ENCODE data around the gene TLX1.

TLX1 gene

DNA sequence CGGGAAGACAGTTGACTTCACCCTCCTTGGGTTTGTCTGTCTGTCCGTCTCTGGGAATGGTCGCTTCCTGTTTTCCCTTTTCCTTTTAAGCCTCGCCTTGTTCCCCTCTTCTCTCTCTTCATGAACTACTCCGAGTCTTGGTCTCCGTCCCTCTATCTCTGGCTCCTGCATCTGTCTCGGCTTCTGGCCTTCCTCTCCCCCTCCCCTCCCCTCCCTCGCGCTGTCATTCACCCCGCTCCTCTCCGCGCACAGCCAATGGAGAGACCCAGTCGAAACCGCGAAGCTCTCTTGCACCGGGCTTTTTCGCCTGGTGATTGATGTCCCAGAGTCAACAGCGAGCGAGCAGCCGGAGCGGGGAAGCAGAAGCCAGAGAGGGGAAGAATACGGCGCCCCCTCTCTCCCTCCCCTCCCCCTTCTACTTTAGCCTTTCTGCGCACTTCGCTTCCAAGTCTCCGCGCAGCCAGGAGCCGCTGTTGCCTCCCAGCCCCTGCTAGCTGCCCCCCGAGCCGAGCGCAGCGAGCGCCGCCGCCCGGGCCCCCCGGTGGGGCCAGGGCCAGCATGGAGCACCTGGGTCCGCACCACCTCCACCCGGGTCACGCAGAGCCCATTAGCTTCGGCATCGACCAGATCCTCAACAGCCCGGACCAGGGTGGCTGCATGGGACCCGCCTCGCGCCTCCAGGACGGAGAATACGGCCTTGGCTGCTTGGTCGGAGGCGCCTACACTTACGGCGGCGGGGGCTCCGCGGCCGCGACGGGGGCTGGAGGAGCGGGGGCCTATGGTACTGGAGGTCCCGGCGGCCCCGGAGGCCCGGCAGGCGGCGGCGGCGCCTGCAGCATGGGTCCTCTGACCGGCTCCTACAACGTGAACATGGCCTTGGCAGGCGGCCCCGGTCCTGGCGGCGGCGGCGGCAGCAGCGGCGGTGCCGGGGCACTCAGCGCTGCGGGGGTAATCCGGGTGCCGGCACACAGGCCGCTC, at the start of gene TLX1:
TLX1 (plus strand) TSS at position 317 of the 978 bp plus-strand sequence; CDS start at position 559, 242 bp downstream.
- no peak for DNase-seq

DNA sequence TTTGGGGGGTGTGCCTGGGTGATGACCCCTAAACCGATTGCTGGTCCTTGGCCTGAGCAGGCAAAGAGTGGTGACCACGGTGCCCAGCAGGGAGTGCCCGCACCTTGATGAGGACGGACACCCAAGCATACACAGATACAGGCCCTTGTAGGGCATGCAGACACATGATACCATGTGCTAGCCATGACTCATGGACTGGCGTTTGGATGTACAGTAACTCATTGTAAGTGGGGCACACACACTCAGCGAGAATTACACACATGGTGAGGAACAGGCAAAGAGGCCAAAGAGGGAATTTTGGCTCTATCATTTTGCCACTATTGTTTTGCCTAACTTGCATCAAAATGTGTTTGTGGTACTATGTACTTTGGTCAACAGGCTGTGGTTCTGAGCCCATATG, 45.3 kb upstream of the TLX1 start:
- no peak for DNase-seq

DNA sequence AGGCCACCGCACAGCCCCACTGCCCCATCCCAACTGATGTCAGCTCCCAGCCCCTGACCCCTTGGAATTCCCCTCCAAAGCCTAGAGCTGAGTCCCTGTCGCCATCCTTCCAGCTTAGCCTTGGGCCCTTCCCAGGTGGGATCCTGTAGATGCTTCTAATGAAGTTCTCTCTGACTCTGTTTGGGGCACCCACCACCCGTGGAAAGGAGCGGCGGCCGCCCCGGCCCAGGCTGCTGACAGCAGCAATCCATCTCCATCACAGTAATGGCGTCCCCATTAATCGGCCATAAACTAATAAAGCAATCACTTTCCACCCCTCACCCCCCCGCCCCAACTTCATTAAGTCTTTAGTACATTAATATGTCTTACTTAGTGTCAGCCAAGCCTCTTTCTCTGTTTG, 43.7 kb upstream of the TLX1 start:
- DNase-seq = no peak

DNA sequence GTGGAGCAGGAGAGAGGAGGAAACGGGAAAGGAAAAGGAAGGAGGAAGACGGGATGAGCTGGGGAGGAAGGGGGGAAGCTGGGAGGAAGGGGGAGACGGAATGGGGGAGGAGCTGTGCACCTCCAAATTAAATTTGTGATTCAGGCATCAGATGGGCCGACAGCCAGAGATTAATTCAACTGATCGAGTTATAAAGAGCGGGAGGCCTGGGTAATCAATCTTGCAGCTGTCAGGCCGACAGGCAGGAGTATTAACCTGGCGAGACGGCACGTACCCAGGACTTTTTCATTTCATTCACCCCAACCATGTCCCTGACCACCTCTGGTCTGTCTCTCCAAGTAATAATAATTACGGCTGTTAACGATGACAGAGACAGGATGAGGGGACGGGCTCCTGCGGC, 43.1 kb upstream of the TLX1 start:
- no peak for DNase-seq

DNA sequence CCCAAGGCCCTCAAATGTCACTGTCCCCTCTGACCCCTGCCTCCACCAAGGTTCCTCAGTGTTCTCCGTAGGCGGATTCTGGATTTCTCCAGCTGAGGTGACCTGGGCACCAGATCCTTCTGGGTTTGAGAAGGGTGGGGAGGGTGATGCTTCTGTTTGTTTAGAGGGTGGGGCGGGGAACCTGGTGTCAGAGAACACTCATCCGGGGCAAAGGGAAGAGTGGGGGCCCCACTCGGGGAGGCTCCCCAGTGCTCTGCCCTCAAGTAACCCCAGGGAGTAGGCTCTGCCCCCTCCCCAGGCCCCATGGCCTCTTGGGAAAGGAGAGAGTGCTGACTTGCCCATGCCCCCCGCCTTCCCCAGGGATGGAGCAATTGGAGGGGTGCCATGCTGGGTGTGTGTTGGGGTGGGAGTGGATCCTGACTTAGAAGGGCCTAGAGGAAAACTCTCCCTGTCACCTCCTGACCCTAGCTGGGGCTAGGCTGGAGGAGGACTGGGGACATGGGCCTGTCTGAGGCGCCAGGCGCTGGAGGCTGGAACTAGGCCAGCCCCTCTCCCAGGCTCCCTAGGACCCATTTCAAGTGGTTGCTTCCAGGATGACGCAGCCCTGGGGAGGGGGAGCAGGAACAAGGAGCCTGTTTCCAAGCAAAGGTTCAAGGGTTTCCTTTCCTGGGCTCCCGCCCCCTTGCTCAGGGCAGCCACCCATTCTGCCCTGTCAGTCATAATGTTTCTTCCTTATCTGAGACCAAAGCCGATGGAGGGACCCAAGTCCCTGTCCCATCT, 41.4 kb upstream of the TLX1 start:
- no peak for DNase-seq

DNA sequence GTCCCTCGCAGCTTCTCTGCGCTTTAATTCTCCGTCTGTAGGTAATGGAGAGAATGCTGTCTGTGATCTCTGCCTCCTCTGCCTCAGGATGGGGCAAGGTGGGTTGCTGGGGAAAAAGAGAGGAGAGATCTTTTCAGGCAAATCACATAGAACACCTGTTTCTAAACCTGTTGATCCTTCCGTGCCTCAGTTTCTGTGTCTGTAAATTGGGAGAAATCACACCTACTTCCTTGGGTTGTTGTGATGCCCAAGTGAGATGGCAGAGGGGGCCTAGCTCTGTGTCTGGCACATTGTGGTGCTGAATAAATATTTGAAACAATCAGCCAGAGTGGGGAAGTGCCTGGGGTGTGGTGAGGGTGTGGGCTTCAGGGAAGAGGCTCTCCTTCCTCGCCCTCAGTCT, 40.5 kb upstream of the TLX1 start:
- no peak for DNase-seq

DNA sequence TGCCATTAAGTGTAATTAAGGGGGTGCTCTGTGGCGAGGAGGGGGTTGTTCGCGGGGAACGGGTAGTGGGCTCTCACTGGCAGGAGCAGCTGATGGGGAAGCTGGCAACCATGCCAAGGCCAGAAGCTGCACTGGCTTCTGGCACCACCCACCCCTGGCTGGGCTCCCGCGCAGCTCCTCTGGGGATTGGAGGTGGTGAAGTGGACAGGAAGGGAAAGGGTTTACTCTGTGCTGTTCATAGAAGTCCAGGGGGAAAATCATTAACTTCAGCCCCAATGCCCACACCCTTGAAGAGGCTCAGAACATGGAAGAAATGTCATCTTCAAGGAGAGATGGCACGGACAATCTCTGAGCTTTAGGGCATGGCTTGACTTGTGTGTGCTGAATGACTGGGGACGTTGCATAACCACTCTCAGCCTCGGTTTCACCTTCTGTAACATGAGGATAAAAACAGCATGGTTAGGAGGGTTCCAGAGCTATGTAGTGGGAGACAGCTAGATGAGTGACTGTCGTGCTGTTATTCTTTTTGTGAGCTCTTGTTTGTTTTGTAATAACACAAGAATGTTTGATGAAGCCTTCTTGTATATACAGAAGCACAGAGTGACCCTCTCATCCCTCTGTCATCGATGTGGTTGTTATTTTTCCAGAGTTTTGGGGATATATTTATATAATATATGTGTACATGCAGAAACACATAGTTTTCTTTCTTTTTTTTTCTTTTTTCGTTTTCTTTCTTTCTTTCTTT, 39.4 kb upstream of the TLX1 start:
- no peak for DNase-seq

DNA sequence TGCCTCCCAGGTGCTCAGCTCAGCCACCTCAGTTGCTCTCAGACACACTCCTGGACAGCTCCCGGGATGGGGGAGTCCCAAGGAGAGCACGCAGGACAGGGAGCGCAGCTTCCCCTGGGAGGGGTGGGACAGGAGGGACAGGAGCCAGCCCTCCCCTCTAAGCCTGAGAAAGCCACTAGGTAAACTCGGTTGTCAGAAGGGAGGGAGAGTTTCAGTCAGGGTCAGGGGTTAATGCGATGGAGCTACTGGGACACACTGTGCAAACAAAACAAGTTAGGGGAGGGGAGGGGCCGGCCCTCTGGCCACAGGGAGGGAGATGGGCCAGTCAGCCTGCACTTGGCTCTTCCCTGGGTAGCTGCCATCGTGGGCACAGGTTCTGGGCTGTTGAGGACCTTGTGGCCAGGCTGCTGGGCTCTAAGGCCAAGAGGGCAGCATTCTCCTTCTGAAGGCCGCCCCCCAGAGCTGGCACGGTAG, 38.2 kb upstream of the TLX1 start:
- DNase-seq = no peak

DNA sequence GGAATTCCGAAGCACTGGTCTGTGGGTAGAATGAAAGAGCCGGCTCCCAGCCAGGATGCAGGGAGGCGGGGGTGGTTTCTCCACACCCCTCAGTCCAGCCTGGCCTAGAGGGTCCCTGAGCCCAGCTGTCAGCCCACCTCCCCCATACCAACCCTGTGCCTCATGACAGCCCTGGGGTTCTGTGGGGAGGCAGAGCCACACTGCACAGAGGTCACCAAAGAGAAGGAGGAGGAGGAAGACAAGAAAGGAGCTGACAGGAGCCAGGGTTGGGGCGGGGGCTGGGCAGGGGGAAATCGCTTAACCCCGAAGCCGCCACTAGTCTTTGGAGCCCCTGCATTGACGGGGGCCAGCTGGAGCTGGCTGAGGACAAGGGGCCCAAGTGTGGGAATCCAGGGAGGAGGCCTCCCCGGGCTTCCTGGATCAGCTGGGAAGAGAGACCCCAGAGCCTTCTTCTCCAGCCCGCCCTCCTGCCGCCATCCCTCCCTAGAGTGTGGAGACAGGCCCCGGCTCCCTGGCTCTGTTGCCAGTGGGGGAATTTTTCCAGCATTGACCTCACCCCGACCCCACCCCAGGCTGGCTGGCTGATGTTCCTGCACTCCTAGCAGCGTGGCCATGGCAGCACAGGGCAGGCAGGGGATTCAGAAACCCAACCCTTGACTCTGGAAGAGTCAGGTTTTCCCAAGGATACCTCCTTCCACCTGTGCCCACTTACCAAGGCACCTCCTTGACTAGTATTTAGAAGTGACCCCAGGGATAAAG, 36.8 kb upstream of the TLX1 start:
- DNase-seq = no peak

DNA sequence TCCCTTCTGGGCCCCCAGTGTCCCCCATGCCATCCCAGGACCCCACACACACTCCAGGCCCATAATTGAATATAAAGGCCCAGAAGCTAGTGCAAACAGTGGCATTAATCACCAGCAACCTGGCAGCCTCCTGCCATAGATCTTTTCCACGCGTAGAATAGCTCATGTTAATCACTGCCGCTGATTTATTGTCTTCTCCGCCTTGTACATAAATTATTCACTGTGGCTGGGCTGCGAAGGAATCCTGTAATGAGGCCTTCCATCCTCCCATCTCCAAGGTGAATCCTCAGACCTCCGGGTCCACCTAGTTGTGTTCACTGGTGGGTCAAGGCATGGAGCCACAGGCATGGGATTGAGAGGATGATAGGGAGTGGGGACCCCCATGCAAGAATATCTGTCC, 36.1 kb upstream of the TLX1 start:
- no peak for DNase-seq

DNA sequence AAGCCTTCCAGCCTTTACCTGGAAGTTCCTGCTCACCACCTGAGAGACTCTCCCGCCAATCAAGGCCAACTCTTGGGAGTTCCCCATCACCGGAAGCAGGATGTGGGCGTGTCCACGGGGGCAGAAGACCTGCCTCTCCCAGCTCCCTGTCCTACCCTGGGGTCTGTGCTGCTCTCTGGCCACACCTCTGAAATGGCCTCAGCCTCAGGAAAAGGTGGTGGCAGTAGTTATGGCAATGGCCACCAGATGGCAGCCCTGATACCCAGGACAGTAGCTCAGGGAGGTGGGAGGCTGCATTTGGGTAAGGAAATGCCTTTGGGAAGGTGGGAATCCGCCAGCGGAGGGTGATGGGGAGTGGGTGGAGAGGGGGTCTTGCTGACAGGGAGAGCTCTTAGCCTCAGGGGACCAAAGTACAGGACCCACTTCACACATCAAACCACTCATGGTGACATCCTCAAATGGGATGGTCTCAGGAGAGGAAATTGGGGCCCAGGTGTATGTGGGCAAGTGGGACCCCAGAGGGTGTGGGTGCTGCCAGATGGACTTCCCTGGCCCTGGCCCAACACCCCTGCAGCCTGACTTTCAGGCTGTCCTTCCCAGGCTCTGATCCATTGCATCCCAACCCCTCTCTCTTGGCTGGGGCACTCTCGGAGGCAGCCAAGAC, 35.4 kb upstream of the TLX1 start:
- DNase-seq = peak; percentile 49

DNA sequence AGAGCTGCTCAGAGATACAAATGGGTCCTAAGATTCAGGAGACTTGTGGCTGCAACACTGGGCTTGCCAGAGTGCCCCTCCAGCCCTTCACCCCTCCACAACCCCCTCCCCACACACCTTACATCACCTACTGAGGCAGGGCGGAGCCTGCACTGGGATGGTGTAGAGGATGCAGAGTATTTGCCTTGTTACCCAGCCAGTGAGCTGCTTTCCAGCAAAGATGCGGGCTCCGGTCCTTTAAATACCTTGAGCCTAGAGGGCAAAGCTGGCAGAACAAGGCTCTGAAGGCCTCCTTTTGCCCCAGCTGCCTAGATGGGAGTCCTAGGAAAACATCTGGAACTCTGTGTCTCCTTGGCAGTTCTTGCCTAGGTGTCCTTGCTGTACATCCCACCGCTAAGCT, 34.7 kb upstream of the TLX1 start:
- no peak for DNase-seq

DNA sequence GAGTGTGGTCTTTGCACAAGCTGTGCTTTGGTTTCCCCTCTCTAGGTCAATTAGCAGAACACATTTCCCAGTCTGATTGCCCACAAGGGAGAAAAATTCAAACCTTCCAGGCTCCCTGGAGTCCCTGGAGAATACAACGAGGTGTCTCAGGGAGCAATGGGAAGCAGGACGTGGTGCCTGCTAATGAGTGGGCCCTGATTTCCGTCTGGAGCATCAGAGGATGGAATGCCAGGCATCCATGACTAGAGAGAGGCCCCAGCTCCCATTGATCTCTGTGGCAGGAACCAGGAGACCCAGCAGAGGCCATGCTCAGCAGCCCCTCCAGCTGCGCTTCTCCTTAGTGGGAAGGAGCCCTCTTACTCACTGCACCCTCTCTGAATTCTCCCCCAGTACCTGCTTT, 33.2 kb upstream of the TLX1 start:
- no peak for DNase-seq

DNA sequence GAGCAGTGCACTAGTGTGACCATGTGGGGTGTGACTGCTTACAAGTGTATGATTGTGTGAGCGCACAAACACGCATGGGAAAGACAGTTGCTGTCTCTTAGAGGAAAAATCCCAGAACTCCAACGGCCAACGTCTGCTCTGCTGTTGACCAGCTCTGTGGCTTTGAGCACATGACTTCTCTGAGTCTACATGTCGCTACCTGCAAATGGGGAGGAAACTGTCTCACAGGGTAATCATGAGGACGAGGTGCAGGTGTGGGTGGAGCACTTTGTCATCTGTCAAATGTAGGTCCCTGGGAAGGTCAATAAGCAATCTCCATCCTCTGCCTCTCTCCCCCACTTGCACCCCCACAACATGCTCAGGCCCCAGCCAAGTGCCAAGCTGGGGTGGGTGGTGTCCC, 31.2 kb upstream of the TLX1 start:
- DNase-seq = no peak

DNA sequence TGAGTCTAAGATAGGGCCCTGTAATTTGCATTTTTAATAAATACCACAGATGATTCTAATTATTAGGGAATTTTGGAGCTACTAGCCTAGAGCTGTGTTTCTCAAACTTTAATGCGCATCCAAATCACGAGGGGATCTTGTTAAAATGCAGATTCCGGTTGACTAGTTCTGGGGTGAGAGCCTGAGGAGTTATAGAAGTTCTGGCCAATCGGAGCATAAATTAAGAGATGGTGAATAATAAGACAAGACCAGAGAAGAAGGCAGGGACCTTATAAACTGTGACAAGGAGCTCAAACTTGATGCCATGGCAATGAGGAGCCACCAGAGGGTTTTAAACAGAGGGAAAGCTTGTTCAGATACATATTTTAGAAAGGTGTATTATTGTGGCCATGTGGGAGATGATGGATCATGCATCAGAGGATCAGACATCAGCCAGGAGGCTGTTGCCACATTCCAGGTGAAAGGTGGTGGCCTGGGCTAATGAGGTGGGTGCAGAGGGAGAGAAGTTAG, 29.7 kb upstream of the TLX1 start:
- DNase-seq = no peak

DNA sequence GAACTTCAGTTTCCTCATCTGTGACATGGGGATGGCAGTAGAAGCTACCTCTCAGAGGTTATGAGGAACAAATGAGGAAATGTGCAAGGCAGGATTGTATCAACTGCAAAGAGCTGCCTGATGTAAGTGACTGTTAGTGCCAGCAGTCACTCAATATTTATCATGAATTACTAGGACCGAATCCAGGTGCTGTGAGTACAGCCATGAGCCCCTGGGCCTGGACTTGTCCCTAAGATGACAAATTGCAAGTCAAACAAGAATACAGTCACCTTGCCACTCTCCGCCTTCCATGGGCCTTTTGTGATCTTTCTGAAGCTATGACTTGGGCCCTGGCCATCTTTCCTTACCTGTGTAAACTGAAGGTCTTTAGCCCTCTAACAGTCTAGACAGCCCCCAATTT, 27.7 kb upstream of the TLX1 start:
- no peak for DNase-seq

DNA sequence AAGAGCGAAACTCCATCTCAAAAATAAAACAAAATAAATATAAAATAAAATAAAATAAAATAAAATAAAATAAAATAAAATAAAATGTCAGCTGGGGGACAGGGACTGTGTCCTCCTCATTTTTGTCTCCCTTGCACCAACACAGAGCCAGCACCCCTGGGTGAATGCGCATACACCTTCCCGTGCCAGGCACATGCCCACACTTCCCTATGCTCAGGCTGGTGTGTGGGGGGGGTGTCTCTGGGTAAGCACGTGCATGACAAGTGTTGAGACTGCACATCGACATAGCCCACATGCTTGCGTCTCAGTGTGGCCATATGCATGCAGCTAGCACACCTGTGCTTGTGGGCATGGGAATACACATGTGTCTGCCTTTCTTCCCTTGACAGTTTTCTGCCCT, 24.7 kb upstream of the TLX1 start:
- DNase-seq = no peak

DNA sequence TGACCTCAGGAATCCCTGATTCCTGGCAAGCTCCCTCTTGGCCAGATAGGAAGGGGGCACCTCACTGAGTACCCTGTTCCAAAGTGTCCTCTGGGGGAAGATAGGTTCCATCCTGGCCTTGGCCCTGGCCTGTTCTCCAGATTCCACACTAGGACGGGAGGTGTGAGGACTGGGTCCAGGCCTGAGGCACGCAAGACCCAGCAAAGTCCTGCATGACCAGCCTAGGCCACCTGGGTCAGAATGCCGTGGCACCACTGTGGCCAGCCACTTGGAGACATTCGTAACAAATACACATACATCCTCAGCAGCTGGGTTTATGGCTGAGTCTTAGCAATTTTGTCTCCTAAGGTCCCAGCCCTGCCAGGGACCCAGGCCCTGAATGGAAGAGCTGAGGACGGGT, 23.3 kb upstream of the TLX1 start:
- DNase-seq = no peak

DNA sequence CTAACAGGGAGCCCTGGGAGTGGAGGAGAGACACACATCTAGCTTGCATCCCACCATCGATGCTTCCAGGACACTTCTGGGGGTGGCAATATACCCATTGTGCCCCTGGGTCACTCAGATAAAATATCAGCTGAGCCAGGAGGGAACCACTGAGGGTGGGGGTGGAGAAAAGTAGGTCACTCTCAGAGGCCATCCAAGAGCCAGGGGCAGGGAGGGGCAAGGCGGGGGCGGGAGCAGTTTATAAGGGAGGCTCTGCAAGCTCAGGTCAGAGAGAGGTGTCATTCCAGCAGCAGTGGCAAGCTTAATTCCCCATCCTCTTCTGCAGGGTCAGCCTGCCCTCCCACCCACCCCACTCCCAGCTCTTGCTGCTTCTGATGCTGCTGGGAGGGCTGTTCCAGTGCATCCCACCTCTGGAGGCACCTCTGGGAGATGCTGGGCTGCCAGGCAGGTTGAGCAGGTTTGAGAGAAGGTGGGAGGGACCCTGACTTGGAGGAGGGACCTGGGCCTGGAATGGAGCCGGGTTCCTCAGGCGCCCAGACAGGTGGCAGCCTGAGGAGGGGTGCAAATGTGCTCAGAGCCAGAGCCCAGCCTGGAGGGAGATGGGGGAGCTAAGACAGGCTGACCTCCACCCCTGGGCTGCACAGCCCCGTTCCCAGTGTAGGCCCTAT, 20.1 kb upstream of the TLX1 start:
- no peak for DNase-seq

DNA sequence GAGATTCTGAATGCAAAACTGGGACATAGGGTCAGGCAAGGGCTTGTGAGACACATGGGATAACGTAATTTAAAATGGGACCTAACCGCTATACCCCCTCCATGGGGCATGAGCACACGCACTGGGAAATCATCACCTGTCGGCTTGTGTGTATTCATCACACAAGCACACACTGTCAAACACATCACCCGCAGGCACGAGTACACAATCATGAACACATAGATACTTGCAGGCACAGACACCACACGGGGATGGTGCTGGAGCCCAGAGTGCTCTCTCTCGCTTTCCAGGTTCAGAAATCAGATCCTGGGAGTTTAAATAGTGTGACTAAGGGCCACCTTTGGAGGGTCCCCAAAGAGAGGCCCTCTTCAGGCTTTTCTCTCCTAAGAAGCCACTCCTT, 19.6 kb upstream of the TLX1 start:
- DNase-seq = no peak
